HG03159 (cell line): Measurements from ENCODE around the gene IL1RAP.

ENCODE experiments used
- ATAC-seq: cut with Tn5 transposase; IDR thresholded peaks from one replicate; pipeline ENCODE4 v1.9.1; 2021; ENCODE audit warnings: mild to moderate bottlenecking, moderate library complexity; ENCODE audit not compliant: unreplicated experiment

The IL1RAP gene

DNA sequence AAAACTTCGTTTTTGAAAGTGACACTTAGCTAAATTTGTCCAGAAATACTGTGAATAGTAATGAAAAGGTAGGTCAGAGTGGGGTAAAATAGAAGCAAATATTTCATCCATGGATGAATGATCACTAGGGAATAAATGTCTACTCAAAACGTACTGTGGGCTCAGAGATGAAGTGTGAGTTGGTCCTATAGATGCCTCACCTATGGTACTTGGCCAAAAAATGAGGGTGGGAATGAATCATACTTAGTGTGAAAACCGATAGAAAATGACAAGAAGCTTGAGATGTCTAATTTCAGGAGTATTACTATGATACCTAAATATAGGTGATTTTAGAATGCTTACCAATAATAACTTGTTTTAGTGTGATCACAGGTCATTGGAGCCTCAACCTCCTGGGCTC is 192.7 kb downstream of the IL1RAP start:
- no peak for ATAC-seq
